Measurements from ENCODE around the gene YPEL1.
"Not testable (repeated sequence)": the region's sequence is repeated elsewhere in the genome, so short reads cannot be mapped to it uniquely, and the experiment has no call there.

The YPEL1 gene

DNA sequence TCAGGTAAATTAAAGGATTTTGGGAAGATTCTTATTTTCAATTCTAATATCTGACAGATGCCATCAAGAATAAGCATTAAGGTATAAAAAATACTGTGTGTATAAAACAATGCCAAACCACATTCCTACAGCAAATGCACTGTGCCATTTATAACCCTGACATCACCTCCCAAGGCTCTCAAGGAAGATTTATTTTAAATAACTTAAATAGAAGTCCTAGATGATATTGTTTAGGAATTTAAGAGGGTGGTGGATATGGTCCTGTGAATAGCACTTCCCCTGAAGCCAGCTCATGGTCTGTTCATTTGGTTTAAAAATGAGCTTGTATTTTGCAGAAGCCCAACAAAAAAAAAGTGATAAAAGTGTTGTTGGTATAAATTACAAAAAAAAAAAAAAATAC is 37.7 kb downstream of the YPEL1 start:
- no peak for DNase-seq

DNA sequence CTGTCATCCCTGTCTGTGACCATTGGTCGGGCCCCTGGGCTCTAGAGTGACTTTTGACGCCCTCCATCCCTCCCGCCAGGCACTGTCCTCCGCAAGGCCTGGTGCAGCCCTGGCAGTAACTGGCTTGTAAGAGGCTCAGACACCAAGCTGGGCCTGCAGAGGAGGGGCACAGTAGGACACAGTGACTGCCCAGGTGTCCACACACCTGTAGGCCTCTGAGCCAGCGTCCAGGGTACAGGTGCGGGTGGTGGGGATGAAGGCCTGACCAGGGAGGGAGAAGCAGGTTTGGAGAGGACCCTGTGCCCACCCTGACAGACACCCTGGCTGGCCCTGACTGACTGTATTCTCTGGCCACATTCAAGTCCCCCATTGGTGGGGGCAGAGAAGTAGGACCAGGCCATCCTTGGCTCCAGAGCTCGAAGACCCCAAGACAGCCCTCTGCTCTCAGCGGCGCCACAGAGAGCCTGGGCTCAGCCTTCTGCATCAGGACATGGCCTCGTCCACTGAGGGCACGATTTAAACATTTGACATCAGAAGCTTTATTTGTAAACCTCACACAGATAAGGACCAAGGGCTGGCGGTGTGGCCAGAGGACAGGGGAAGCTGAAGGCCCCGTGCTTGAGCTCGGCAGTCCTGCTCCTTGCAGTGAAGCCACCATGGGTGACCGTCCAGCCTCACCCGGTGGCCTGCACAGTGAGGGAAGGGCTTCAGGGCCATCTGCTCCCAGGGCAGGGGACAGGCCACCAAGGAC is 38.4 kb downstream of the YPEL1 start:
- DNase-seq, result no peak

DNA sequence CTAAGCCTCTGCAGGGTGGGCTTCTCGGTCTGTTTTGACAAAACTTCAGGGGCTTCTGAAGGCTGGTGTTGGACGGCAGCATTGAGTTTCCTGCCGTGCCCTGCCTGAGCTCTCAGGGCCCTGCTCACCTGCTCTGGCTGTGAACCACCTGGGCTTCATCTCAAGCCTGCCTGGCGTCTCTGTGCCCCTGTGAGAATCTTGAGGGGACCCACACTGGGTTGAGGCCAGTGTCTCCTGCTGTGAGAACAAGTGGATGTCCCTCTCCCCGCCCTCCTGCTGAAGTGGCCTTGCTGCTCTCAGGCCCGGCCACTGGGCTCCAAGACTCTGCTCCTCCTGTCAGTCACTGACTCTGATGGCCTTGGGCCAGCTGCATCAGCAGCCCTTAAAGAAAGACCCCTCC is 39.5 kb downstream of the YPEL1 start:
- DNase-seq, result no peak

DNA sequence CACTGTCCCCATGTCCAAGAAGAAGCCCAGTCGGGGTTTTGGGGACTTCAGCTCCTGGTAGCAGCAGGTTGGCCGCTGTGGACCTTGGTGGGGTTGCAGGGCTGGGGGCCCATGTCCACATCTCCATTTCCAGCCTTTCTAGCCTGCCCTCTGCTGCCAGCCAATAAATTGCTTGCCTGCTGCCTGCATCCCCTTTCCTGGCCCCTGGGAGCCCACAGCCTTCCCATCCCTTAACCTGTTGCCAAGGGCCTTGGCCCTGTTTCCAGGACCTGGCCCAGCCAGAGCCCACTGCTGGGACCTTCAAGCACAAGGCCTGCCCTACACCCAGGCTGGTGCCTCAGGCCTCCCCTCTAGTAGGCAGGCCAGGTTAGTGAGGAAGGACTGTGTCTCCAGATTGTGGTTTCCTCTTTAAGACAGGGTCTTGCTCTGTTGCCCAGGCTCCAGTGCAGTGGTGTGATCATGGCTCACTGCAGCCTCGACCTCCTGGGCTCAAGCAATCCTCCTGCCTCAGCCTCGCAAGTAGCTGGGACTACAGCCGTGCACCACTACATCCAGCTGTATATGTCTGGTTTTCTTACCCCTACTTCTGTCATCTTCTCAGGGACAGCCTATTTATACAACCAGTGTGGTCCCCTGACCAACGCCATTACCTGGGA is 40.0 kb downstream of the YPEL1 start:
- no peak for DNase-seq

DNA sequence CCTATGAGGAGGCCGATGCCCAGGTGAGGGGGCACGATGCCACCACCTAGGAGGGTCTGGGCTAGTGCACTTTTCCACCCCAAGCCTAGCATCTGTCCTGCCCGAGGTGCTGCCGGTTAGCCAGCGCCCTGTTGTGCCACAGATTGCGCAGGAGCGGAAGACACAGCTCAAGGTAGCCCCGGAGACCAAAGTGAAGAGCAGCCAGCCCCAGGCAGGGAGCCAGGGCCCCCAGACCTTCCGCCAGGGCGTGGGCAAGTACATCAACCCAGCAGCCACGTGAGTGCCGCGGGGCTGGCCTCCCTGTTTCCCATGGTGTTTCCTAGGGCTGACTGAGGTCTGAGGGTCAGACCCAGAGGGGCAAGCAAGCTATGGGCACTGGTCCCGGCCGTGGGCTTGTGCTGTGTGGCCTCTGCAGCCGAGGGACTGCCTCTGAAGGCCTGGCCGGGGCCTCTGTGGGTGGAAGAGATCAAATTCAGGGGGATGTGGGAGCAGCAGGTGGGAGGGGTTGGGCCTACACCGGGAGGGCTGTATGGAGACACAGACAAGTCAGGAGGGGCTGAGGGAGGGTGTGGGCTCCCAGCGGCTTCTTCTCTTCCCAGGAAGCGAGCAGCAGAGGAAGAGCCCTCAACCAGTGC is 40.7 kb downstream of the YPEL1 start:
- DNase-seq, result no peak

DNA sequence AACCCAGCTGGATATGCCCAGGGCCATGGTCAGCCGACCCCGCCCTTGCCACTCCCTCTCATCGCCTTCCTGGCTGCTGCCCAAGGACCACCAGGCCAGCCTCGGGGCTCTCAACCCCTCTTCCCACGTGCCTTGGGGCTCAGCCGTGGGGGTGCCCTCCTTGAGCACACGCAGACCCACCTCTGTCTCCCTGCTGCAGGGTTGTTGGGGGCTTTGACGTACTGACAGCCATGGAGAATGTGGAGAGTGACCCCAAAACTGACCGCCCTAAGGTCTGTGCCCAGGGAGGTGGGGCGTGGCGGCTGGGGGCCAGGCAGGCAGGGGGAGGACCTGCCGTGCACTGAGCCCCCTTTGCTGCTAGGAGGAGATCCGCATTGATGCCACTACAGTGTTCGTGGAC is 41.2 kb downstream of the YPEL1 start:
- DNase-seq, result no peak

DNA sequence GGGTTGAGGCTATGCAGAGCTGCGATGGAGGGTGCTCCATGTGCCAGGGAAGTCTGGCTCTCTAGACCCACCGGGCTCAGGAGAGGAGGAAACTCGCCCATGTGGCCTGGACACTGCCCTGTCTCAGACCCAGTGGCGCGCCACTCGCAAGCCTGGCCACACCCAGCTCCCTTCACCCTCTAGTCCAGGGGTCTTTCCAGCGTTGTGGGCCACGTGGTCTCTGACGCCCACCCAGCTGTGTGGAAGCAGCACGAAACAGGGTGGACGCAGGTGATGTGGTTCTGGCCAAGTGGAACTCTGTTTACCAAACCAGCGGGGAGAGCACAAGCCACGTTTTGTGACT is 41.6 kb downstream of the YPEL1 start:
- no peak for DNase-seq

DNA sequence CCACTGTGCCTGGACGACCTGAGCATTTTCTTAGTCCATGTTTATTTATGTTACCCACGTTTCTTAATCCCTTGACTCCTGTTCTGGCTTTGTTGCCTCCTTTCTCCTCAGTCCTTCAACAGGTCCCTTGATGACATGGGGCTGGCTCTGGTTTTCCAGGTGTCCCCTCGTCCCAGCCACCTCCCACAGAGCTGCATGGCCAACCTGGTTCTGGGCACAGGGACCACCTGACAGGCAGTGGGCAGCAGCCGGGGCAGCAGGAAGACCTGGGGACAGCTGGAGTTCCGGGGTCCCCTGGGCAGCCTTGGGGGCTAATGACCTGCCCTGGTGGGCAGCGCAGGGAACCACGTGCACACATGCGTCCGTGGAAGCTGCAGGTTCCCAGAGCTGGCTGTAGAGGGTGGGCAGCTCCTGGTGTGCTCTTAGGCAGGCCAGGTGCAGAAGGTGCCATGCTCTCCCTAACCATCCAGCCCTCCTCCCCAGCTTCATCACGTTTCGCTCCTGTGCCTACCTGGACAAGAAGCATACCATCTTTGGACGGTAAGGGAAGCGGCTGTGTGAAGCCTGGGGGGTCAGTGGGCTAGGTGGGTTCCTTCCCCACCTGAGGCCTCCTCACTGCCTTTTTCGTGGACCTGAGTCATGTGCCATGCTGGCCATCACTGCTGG is 42.1 kb downstream of the YPEL1 start:
- no peak for DNase-seq

DNA sequence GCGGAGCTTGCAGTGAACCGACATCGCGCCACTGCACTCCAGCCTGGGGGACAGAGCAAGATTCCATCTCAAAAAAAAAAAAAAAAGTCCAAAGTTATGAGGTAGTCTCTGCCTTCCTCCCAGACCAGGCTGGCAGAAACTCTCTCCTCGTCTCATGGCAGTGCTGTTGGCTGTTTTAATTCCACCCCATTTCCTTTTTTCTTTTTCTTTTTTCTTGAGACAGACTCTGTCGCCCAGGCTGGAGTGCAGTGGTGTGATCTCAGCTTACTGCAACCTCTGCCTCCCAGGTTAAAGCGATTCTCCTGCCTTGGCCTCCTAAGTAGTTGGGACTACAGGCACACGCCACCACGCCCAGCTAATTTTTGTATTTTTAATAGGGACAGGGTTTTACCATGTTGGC is 42.7 kb downstream of the YPEL1 start:
- not testable (repeated sequence) for DNase-seq

DNA sequence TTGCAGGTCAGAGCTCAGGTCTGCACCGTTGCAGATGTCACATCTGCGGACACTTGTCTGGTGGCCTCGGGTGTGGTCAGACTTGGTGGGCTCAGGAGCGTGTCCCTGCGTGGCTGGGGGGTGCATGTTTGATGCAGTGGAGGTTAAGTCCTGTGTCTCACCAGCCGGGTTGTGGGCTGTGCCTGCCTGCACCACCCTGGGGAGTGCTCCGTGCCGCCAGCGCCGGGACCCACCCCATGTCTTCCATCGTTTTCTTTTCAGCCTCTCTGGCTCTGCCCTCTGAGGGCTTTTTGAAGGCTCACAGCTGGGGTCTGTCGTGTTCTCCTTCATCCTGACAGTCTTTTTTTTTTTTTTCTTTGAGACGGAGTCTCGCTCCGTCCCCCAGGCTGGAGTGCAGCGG is 43.8 kb downstream of the YPEL1 start:
- no peak for DNase-seq

DNA sequence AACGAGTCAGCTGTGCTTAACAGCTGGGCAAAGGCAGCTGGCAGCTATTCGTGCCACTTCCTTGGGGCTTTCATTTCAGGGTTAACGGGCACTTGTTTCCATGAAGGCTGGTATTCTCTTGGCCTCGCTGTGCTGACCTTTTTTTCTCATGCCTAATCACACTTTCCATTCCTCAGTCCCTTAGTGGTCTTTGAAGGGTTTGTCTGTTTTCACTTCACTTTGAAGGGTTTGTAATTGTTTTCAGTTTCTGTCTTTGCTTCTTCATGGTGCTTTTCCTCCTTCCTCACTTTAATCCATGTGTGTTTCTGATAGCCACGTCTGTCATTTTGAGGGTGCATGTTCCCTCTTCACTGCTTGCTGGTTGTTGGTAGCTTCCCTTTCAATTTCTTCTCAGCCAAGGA is 45.2 kb downstream of the YPEL1 start:
- DNase-seq, result no peak

DNA sequence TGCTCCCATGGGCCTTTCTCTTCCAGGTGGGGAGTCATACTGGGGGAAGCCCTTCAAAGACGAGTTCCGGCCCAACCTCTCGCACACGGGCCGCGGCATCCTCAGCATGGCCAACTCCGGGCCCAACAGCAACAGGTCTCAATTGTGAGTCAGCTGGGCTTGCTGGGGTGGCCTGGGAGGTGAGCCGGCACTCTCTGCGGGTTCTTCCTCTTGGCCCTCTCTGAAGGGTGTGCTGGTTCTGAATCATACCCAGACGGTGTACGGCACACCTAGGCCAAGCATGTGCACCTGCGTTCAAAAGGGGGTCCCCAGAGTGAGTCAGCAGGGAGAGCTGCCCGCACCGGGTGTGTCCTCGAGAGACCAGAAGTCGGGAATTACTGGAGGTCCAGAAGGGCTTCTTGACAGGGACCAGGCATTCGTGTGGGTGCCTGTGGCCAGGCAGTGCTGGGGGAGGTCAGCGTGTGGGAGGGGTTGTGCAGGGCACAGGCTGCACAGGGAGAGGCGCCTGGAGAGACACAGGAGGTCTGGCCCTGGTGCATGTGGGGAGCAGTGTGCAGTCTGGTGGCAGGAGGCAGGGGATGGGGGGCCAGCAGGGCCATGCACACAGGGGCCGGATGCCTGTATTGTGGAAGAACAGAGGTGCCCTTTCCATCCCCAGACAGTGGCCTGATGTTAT is 46.8 kb downstream of the YPEL1 start:
- DNase-seq, result no peak

DNA sequence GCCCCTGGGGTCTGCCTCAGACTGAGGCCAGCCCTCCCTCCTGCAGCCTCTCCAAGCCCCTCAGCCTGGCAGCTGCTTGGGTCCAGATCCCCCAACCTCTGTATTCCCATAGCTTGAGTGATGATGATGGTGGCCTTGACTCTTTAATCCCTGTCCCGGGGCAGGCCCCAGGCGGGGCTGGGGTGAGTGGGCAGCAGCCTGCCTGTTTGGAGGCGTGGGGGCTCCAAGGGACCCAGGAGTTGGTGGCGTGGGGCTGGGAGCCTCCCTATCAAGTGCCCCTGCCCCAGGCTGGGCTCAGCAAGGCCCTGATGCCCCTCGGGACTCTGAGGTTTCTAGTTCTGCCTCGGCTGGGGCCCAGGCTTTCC is 47.3 kb downstream of the YPEL1 start:
- no peak for DNase-seq

DNA sequence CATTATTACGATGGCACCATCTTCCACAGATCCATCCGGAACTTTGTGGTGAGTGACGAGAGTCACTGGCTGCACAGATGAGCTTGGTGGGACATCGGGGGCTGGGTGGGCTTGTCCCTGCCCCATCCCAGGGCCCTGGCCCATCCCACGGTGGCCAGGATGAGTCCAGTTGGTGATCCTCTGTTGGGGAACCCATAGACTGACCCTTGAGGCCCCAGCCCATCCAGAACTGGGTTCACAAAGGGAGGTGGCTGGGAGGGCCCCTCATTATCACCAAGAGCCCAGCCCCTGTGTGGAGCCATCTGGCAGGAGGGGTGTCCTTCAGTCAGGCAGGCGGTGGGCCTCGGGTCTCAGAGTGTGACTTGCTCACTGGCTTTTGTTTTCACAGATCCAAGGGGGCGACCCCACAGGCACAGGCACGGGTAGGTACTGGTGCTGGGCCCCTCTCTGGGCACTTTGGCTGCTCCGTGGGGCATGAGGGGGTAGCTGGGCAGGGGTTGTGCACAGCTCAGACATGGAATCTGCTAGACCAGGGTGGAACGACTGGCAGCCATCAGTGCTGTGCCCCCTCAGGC is 47.8 kb downstream of the YPEL1 start:
- no peak for DNase-seq

DNA sequence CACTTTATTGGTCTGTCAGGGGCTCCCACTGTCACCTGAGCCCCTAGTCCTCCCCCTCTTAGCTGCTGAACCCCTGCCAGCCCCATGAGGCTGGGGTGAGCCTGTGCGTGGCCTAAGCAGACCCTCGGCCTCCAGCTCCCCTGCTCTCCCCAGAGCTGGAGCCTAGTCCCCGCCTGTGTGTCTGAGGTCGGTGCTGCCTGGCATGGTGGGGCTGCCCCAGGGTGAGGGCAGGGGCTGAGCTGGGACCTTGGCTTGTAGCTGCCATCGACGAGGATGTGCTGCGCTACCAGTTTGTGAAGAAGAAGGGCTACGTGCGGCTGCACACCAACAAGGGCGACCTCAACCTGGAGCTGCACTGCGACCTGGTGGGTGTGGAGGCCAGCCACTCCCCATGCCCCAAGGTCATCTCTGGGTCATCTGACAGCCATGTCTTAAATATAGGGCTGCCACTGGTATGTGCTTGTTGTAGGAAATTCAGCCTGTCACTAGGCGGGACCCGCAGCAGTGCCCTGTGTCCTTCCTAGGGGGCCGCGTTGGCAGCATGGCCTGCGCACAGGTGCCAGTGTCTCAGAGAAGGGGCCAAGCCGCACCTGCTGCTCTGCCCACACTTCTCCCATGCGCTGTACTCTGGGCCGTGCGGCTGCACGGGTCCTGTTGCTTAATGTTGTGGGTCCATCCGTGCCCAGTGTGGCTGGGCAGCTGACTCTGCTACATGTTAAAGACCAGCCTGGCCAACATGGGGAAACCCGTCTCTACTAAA is 48.8 kb downstream of the YPEL1 start:
- no peak for DNase-seq

DNA sequence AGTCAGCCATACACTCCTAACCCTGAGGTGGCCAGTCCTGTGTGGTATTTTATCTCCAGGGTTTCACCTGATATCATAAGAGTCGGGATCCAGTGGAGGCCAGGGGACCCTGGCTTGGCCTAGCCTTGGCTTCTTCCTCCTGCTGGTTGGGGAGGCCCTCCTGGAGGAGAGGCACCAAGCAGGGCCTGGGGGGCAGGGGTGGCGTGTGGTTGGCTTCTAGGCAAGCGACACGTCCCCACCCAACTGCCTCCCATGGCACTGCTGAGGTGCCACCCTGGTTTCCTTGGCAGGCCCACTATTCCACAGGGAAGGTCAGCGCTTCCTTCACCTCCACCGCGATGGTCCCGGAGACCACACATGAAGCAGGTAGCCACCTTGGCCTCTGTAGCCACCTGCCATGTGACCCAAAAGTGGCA is 49.4 kb downstream of the YPEL1 start:
- no peak for DNase-seq

DNA sequence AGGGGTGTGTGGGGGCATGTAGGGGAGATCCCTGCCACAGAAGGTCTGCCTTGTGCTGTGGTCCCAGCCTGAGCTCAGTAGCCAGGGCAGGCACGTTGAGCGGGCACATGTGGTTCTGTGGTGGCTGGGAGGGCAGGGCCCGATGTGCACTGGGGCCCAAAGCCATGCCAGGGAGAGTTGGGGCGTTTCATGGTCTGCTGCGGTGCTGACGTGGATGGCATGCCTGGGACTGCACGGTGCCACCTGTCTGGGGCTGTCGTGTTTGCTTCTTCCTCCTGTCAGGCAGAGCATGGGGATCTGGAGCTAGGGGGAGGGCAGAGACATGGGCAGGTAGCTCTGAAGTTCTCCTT is 50.5 kb downstream of the YPEL1 start:
- DNase-seq, result no peak

DNA sequence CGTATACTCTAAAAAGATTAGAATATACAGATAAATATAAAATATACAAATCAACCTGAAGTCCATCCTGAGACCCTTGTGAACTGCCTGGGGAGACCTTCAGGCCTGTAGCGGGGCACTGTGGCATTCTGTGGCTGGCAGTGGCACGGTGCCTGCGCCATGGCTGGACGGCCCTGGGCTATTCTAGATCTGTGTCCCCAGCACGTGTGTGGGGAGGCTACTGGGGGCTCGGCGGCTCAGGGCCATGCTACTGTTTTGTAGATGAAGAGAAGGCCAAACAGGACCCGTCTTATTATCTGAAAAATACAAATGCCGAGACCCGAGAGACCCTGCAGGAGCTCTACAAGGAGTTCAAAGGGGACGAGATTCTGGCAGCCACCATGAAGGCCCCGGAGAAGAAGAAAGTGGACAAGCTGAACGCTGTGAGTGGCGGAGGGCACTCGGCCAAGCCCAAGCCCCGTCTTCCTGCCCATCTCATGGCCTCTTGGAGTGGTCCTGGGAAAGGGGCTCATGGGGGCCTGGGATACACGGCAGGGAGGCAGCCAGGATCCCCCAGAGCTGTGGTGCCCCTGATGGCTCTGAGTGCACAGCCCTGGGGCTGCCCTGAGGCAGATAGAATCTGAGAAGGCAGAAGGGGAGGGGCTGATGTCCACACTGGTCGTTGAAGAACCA is 51.0 kb downstream of the YPEL1 start:
- no peak for DNase-seq

DNA sequence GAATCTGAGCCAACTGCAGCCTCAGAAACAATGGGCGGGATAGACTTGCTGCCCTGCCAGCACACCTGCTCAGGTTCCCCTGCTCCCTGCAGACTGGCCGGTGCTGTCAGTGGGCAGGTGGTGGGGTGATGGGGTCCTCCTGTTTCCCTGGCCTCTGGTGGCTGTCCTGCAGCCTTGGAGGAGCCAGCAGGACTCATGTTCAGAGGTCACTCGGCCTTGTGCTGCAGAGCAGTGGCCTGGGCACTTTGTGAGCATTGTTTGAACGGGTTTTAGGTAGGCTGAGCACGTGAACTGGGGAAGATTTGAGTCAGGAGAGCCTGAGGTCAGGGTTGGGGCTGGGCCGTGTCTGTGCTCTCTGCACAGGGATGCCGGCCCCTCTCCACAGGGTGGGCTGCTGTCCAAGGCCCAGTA is 52.2 kb downstream of the YPEL1 start:
- no peak for DNase-seq

DNA sequence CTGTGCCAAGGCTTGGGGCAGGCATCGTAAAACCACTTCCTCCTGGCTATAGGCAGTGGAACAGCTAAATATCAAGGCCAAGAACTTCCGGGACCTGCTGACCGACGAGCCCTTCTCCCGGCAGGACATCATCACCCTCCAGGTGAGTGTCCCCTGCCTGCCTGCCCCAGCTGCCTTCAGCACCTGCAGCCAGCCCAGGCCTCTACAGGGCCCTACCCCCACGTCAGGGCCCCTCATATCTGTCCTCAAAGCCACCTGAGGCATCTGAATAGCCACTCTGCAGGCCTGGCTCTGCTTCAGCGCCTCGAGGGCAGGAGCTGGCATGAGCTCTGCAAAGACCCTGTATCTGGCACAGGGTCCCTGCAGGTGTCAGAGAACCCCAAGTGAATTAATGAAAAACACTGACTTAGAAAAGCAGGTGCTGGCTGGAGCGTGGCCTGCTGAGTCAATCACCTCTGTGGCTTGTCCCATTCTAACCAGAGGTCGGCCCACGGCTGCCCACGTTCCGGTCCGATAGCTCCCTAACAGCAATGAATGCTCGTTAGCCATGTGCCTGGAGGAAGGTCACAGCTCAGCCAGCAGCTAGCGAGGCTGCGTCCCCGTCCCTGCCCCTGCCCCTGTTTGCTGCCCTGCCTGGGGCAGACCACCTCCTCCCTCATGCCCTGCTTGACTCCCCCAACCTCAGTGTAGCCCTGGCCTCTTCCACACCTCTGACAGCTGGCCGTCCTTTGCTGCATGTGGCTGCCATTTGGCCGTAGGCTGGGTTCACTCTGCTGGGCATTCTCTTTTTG is 53.0 kb downstream of the YPEL1 start:
- no peak for DNase-seq

Data from activated CD4-positive, alpha-beta T cell treated with anti-CD3 and anti-CD28 coated beads for 1 hour (primary cell).